Mesendoderm (in vitro differentiated cells): ENCODE data around the gene FASTKD2.

Experiments used
- DNase-seq: peaks from one replicate; pipeline ENCODE4 v3.0.0; 2013
- H2AK5ac ChIP-seq: 2 replicates; pipeline ENCODE4 v1.6.1; 2013; ENCODE audit warnings: low read length, inconsistent platforms
- H2BK120ac ChIP-seq: 2 replicates; pipeline ENCODE4 v1.6.1; 2013; ENCODE audit warnings: low read depth, mild to moderate bottlenecking, low read length, moderate library complexity, mixed read lengths
- H2BK15ac ChIP-seq: replicated peaks from 2 replicates; pipeline ENCODE4 v1.6.1; 2013; ENCODE audit warnings: low read depth, mild to moderate bottlenecking, moderate library complexity
- H2BK5ac ChIP-seq: 2 replicates; pipeline ENCODE4 v1.6.1; 2013; ENCODE audit warnings: low read length, inconsistent platforms
- H3K18ac ChIP-seq: 2 replicates; pipeline ENCODE4 v1.6.1; 2013; ENCODE audit warnings: mild to moderate bottlenecking, low read length, mixed read lengths
- H3K23ac ChIP-seq: one replicate; pipeline ENCODE4 v1.6.1; 2013; ENCODE audit warnings: low read length
- H3K27ac ChIP-seq: 2 replicates; pipeline ENCODE4 v1.5.1; 2013; ENCODE audit warnings: low read depth, mild to moderate bottlenecking, inconsistent platforms, low read length, moderate library complexity
- H3K27me3 ChIP-seq: 2 replicates; pipeline ENCODE4 v1.6.1; 2013; ENCODE audit warnings: low read length, control low read depth, mild to moderate bottlenecking, inconsistent platforms; ENCODE audit not compliant: insufficient read depth, poor library complexity
- H3K36me3 ChIP-seq: 2 replicates; pipeline ENCODE4 v1.6.1; 2013; ENCODE audit warnings: low read length, inconsistent platforms; ENCODE audit not compliant: control insufficient read depth, insufficient read depth
- H3K4ac ChIP-seq: one replicate; pipeline ENCODE4 v1.6.1; 2013; ENCODE audit warnings: low read depth, mild to moderate bottlenecking, low read length, moderate library complexity
- H3K4me1 ChIP-seq: 2 replicates; pipeline ENCODE4 v1.6.1; 2013; ENCODE audit warnings: low read depth, low read length, inconsistent platforms; ENCODE audit not compliant: control insufficient read depth
- H3K4me2 ChIP-seq: 2 replicates; pipeline ENCODE4 v1.6.1; 2013; ENCODE audit warnings: low read length
- H3K4me3 ChIP-seq: 2 replicates; pipeline ENCODE4 v1.5.1; 2013; ENCODE audit warnings: mild to moderate bottlenecking, low read length
- H3K56ac ChIP-seq: one replicate; pipeline ENCODE4 v1.6.1; 2013; ENCODE audit warnings: low read length
- H3K79me1 ChIP-seq: 2 replicates; pipeline ENCODE4 v1.6.1; 2013; ENCODE audit warnings: low read length, inconsistent platforms
- H3K79me2 ChIP-seq: 2 replicates; pipeline ENCODE4 v1.6.1; 2013; ENCODE audit warnings: mild to moderate bottlenecking, low read length; ENCODE audit not compliant: control insufficient read depth, insufficient read depth
- H3K9ac ChIP-seq: 2 replicates; pipeline ENCODE4 v1.6.1; 2013; ENCODE audit warnings: low read length, inconsistent platforms
- H4K5ac ChIP-seq: one replicate; pipeline ENCODE4 v1.6.1; 2013; ENCODE audit warnings: low read length
- H4K8ac ChIP-seq: one replicate; pipeline ENCODE4 v1.6.1; 2013; ENCODE audit warnings: low read depth, mild to moderate bottlenecking, control low read depth, low read length, moderate library complexity
- WGBS: extraction: QIAGEN DNeasy Blood & Tissue Kit; methylation state at CpG from one replicate; pipeline ENCODE4 v1.1.7; 2013; ENCODE audit warnings: low lambda C conversion rate, missing lambda C conversion rate; ENCODE audit not compliant: insufficient coverage; ENCODE audit errors: extremely low coverage; 5-methylcytosine and 5-hydroxymethylcytosine counted together

Gene FASTKD2

GRCh38 chr2:206814498-206814897 lies 49.1 kb downstream of the FASTKD2 start:
- Histone ChIP-seq H2AK5ac (no peak overlapping the region), H3K79me1 (no peaks in the 10 kb centered on the region), H3K27me3 (no peaks in the 10 kb centered on the region), H3K56ac (no peak overlapping the region), H3K36me3 (no peaks in the 10 kb centered on the region), H3K27ac (no peak overlapping the region), H3K4me2 (no peak overlapping the region), H2BK120ac (no peak overlapping the region), H3K4me1 (no peaks in the 10 kb centered on the region), H3K9ac (no peak overlapping the region), H2BK5ac (no peak overlapping the region), H3K18ac (no peak overlapping the region), H2BK15ac (no peak overlapping the region), H3K4ac (no peak overlapping the region), H3K23ac (no peak overlapping the region), H3K4me3 (no peak overlapping the region), H4K5ac (no peak overlapping the region), H4K8ac (no peak overlapping the region), H3K79me2 (no peaks in the 10 kb centered on the region)
- no peak for DNase-seq

- Histone ChIP-seq H2BK5ac (no peak overlapping the region), H3K79me2 (no peaks in the 10 kb centered on the region), H3K79me1 (no peaks in the 10 kb centered on the region), H3K4ac (no peak overlapping the region), H2BK120ac (no peak overlapping the region), H2BK15ac (no peak overlapping the region), H3K4me1 (no peaks in the 10 kb centered on the region), H3K18ac (peak overlapping the region; percentile 51), H3K4me2 (no peak overlapping the region), H2AK5ac (no peak overlapping the region), H3K27ac (no peak overlapping the region), H3K56ac (no peak overlapping the region), H3K9ac (no peak overlapping the region), H3K4me3 (no peak overlapping the region), H3K36me3 (no peaks in the 10 kb centered on the region), H3K27me3 (no peaks in the 10 kb centered on the region), H3K23ac (no peak overlapping the region), H4K5ac (no peak overlapping the region), H4K8ac (no peak overlapping the region)
- WGBS = no CpG with 5 or more reads among the region's 2 CpGs
- DNase-seq = no peak
These were observed 55.4 kb downstream of the FASTKD2 start for GRCh38 chr2:206820807-206821206.

- no peak overlapping the region for H3K27ac ChIP-seq
- no peak overlapping the region for H2BK5ac ChIP-seq
- H3K18ac ChIP-seq = no peak overlapping the region
- DNase-seq = no peak
- no peak overlapping the region for H2AK5ac ChIP-seq
- no peaks in the 10 kb centered on the region for H3K4me1 ChIP-seq
- no peak overlapping the region for H3K9ac ChIP-seq
- H3K4ac ChIP-seq = no peak overlapping the region
- H3K56ac ChIP-seq = no peak overlapping the region
- no peak overlapping the region for H3K23ac ChIP-seq
- H3K4me3 ChIP-seq = no peak overlapping the region
- no peak overlapping the region for H2BK120ac ChIP-seq
- H3K79me2 ChIP-seq = no peaks in the 10 kb centered on the region
- no peaks in the 10 kb centered on the region for H3K36me3 ChIP-seq
- no peaks in the 10 kb centered on the region for H3K79me1 ChIP-seq
- no CpG with 5 or more reads among the region's 6 CpGs for WGBS
- no peaks in the 10 kb centered on the region for H3K27me3 ChIP-seq
- no peak overlapping the region for H4K5ac ChIP-seq
- no peak overlapping the region for H4K8ac ChIP-seq
- no peak overlapping the region for H3K4me2 ChIP-seq
- H2BK15ac ChIP-seq = no peak overlapping the region
These were observed 57.8 kb downstream of the FASTKD2 start for GRCh38 chr2:206823178-206823577.

- Histone ChIP-seq H3K27me3 (no peaks in the 10 kb centered on the region), H2BK15ac (no peak overlapping the region), H3K18ac (no peak overlapping the region), H2AK5ac (no peak overlapping the region), H3K27ac (no peak overlapping the region), H4K8ac (no peak overlapping the region), H3K4me2 (no peak overlapping the region), H3K4me3 (no peak overlapping the region), H3K4ac (no peak overlapping the region), H3K36me3 (no peaks in the 10 kb centered on the region), H3K4me1 (no peaks in the 10 kb centered on the region), H2BK5ac (no peak overlapping the region), H3K9ac (no peak overlapping the region), H3K56ac (no peak overlapping the region), H3K79me2 (no peaks in the 10 kb centered on the region), H3K23ac (no peak overlapping the region), H2BK120ac (no peak overlapping the region), H4K5ac (no peak overlapping the region), H3K79me1 (no peaks in the 10 kb centered on the region)
- WGBS = no CpG with 5 or more reads among the region's 1 CpG
- DNase-seq = no peak
These were observed 58.7 kb downstream of the FASTKD2 start for GRCh38 chr2:206824087-206824618.

GRCh38 chr2:206824993-206825392 lies 59.6 kb downstream of the FASTKD2 start:
- H4K5ac ChIP-seq = no peak overlapping the region
- no peak overlapping the region for H3K56ac ChIP-seq
- no CpG with 5 or more reads among the region's 5 CpGs for WGBS
- no peak overlapping the region for H4K8ac ChIP-seq
- H3K79me2 ChIP-seq = no peaks in the 10 kb centered on the region
- H3K27me3 ChIP-seq = no peaks in the 10 kb centered on the region
- no peak overlapping the region for H2BK120ac ChIP-seq
- H3K4me1 ChIP-seq = no peaks in the 10 kb centered on the region
- no peak overlapping the region for H2BK15ac ChIP-seq
- H3K79me1 ChIP-seq = no peaks in the 10 kb centered on the region
- no peak overlapping the region for H3K23ac ChIP-seq
- no peak overlapping the region for H2AK5ac ChIP-seq
- no peaks in the 10 kb centered on the region for H3K36me3 ChIP-seq
- H3K4me2 ChIP-seq = no peak overlapping the region
- no peak overlapping the region for H3K18ac ChIP-seq
- no peak overlapping the region for H3K4ac ChIP-seq
- no peak overlapping the region for H3K9ac ChIP-seq
- no peak overlapping the region for H3K4me3 ChIP-seq
- H3K27ac ChIP-seq = no peak overlapping the region
- DNase-seq = no peak
- H2BK5ac ChIP-seq = no peak overlapping the region

- Histone ChIP-seq H3K27me3 (no peaks in the 10 kb centered on the region), H3K4ac (no peak overlapping the region), H3K4me2 (no peak overlapping the region), H4K5ac (no peak overlapping the region), H2AK5ac (no peak overlapping the region), H3K79me2 (no peaks in the 10 kb centered on the region), H4K8ac (no peak overlapping the region), H2BK120ac (no peak overlapping the region), H3K4me3 (no peak overlapping the region), H3K9ac (no peak overlapping the region), H3K4me1 (no peaks in the 10 kb centered on the region), H3K36me3 (no peaks in the 10 kb centered on the region), H3K56ac (no peak overlapping the region), H2BK5ac (no peak overlapping the region), H3K23ac (no peak overlapping the region), H3K27ac (no peak overlapping the region), H2BK15ac (no peak overlapping the region), H3K79me1 (no peaks in the 10 kb centered on the region), H3K18ac (no peak overlapping the region)
- no CpG with 5 or more reads among the region's 3 CpGs for WGBS
- DNase-seq = peak; percentile 18
These were observed 66.1 kb downstream of the FASTKD2 start for GRCh38 chr2:206831442-206831995.
